ENCODE measurements around the gene TANGO2. TPM values are rescaled to one million over a fixed set of nuclear protein-coding genes. Genes with fewer than 3 reads are reported as not detected.

Gene TANGO2
- total RNA-seq, 2 experiments from 2014 or later: 40.7 to 41.2 TPM

GRCh38 chr22:20080445-20080775, 59.5 kb downstream of the TANGO2 start:
- Mint-ChIP-seq H3K27me3 (no peaks in the 10 kb centered on the region), H3K27ac (peak overlapping the region; percentile 84), H3K9me3 (no peaks in the 10 kb centered on the region), H3K4me3 (peak overlapping the region; percentile 90), H3K36me3 (no peaks in the 10 kb centered on the region), H3K4me1 (peaks cover 32% of the 10 kb centered on the region)
- POLR2A ChIA-PET: no interaction called here
- DNase-seq: peak; percentile 81
- ATAC-seq (ENCODE audit: low read depth): peak; percentile 68

GRCh38 chr22:20080776-20081654, 60.1 kb downstream of the TANGO2 start:
- peak overlapping the region; percentile 90 for H3K4me3 Mint-ChIP-seq
- DNase-seq (no peak), ATAC-seq (ENCODE audit: low read depth) (no peak)
- no peaks in the 10 kb centered on the region for H3K27me3 Mint-ChIP-seq
- peak overlapping the region; percentile 84 for H3K27ac Mint-ChIP-seq
- POLR2A ChIA-PET: interaction anchor here (0.9 kb wide), 1 partner anchor 50 kb away, joined by 3 read pairs; no protein-coding TSS in a partner anchor
- peaks cover 32% of the 10 kb centered on the region for H3K4me1 Mint-ChIP-seq
- peaks cover under 1% of the 10 kb centered on the region for H3K36me3 Mint-ChIP-seq
- no peaks in the 10 kb centered on the region for H3K9me3 Mint-ChIP-seq

DNA sequence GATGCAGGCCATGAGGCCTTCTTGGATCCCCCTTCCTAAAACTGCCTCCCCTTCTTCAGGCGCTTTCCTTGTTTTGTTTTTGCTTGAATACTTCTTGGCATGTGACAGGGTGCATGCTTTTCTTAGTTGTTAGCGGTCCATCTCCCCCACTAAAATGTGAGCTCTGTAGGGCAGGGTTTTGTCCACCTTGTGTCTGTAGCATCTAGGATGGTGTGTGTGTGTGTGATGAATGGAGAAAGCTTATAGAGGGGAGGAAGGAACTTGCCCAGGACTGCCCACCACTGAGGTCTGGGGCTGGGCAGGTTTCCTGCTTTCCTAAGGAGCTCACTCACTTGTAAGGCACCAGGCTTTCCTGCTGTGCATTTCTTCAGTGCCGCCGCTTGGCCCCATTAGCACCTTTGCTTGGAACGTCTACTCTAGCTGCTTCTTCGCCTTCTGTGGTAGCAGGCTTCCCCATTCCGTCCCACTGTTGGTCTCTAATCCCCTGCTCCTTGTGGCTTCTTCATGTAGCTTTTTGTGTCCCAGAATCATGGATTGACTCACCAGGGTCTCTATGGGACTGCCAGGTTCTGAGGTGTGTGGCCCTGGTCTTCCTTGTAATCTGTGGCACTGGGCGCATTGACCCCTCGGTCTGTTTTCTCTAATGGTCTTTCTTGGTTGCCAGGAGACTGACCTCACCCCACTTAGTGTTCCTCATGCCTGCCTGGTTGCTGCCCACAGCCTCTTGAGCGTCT, 62.4 kb downstream of the TANGO2 start:
- Mint-ChIP-seq H3K9me3 (no peaks in the 10 kb centered on the region), H3K36me3 (peaks cover 14% of the 10 kb centered on the region), H3K27ac (peak overlapping the region; percentile 7), H3K4me1 (peaks cover 38% of the 10 kb centered on the region), H3K4me3 (peak overlapping the region; percentile 30), H3K27me3 (no peaks in the 10 kb centered on the region)
- POLR2A ChIA-PET: interaction anchor here (1.3 kb wide), 1 partner anchor 29 kb away, joined by 3 read pairs; no protein-coding TSS in a partner anchor
- no peak for ATAC-seq (ENCODE audit: low read depth)
- DNase-seq: no peak

DNA sequence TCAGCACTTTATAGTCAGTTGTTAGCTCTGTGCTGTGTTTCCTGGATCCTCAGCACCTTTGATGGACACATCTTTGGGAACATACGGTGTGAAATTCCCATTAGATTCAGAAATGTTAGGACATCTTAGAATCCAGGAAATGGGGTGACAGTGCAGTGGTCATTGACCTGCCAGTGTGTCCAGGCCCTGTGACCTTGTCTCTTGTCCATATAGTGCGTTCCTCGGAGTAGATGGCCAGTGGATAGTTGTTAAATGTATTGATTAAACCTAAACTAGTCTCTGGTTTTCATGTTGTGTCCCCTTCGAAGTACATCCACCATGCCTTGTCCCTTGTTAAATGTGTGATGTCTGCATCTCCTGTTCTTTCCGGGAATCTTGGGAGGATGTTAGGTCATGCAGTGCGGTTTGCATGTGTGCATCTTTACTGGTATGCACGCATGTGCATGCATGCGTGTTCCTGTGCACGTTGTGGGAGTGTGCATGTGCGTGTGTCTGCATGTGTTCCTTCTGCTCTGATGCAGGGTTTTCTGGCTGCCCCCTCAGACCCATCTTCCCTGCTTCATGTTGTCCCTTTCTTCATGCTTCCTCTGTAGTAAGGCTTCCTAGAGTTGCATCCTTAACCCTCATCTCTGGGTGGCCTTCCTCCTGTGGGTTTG, 63.1 kb downstream of the TANGO2 start:
- Mint-ChIP-seq H3K36me3 (peaks cover 15% of the 10 kb centered on the region), H3K4me3 (no peak overlapping the region), H3K9me3 (no peaks in the 10 kb centered on the region), H3K27ac (peak overlapping the region; percentile 17), H3K27me3 (no peaks in the 10 kb centered on the region), H3K4me1 (peaks cover 38% of the 10 kb centered on the region)
- POLR2A ChIA-PET: no interaction called here
- ATAC-seq (ENCODE audit: low read depth) (no peak), DNase-seq (no peak)

DNA sequence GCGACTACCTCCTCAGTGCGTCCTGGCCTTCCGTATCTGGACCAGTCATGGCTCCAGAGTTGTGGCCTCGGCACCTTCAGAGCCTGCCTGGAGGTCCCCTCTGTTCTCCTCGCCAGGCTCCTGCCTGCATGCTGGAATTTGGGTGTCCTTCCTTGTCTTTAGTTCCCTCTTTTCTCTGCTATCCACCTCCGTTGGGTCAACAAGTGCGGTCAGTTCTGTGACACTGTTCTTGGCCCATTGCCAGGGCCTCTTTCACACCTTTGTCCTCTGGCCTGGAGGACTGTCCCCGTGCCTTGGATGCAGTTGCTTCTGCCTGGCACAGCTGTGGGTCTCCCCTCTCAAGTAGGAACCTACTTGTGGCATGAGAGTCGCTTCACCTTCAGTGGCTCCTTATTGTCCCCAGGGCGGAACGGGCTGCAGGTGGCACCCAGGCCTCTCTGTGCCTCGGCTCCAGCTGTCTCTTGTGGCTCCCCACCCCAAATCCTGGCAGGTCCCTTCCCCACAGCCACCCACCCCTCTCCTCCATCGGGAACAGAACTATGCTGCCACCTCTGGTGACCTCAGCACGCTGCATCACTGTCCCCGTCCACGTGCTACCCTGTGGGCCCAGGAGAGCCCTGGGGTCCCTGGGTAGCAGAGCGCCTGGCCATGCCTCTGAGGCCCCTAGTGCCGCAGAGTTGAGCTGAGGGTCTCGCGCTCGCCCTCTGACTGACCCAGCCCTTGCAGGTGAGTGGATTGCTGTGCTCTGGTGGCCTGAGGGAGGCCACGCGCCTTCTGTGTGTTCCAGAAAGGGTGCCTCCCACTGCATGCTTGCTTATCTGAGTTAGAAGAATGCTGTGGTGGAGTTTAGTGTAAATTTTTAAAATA, 63.9 kb downstream of the TANGO2 start:
- DNase-seq (no peak), ATAC-seq (ENCODE audit: low read depth) (no peak)
- H3K27me3 Mint-ChIP-seq: no peaks in the 10 kb centered on the region
- POLR2A ChIA-PET: no interaction called here
- peaks cover 20% of the 10 kb centered on the region for H3K36me3 Mint-ChIP-seq
- H3K27ac Mint-ChIP-seq: peak overlapping the region; percentile 17
- no peaks in the 10 kb centered on the region for H3K9me3 Mint-ChIP-seq
- H3K4me1 Mint-ChIP-seq: peaks cover 40% of the 10 kb centered on the region
- no peak overlapping the region for H3K4me3 Mint-ChIP-seq

DNA sequence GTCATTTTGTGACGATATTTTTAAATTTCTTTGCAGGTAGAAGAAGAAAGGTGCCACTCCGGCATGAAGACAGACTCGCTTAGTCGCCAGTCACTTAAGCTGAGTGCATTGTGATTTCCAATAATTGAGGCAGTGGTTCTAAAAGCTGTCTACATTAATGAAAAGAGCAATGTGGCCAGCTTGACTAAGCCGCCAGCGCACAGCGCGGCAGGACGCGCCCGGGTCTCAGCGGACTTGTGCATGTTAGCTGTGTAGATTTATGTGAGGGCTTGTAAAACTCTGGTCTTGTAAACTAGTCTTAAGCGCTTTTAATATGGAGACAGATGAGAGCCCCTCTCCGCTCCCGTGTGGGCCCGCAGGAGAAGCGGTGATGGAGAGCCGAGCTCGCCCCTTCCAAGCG, 64.7 kb downstream of the TANGO2 start:
- DNase-seq (no peak), ATAC-seq (ENCODE audit: low read depth) (no peak)
- H3K27ac Mint-ChIP-seq: no peak overlapping the region
- POLR2A ChIA-PET: interaction anchor here (2.0 kb wide), 1 partner anchor 15 kb away, joined by 5 read pairs; no protein-coding TSS in a partner anchor
- H3K4me3 Mint-ChIP-seq: no peak overlapping the region
- no peaks in the 10 kb centered on the region for H3K27me3 Mint-ChIP-seq
- peaks cover 44% of the 10 kb centered on the region for H3K4me1 Mint-ChIP-seq
- H3K9me3 Mint-ChIP-seq: no peaks in the 10 kb centered on the region
- peaks cover 24% of the 10 kb centered on the region for H3K36me3 Mint-ChIP-seq

DNA sequence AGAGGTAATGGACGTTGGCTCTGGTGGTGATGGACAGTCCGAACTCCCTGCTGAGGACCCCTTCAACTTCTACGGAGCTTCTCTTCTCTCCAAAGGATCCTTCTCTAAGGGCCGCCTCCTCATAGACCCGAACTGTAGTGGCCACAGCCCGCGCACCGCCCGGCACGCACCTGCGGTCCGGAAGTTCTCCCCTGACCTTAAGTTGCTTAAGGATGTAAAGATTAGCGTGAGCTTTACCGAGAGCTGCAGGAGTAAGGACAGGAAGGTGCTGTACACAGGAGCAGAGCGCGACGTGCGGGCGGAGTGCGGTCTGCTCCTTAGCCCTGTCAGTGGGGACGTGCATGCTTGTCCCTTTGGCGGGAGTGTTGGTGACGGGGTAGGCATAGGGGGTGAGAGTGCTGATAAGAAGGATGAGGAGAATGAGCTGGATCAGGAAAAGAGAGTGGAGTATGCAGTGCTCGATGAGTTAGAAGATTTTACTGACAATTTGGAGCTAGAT, 65.2 kb downstream of the TANGO2 start:
- peaks cover 27% of the 10 kb centered on the region for H3K36me3 Mint-ChIP-seq
- no peak overlapping the region for H3K27ac Mint-ChIP-seq
- H3K9me3 Mint-ChIP-seq: no peaks in the 10 kb centered on the region
- no peak for ATAC-seq (ENCODE audit: low read depth)
- POLR2A ChIA-PET: interaction anchor here (2.0 kb wide), 1 partner anchor 15 kb away, joined by 5 read pairs; no protein-coding TSS in a partner anchor
- no peak for DNase-seq
- no peak overlapping the region for H3K4me3 Mint-ChIP-seq
- H3K4me1 Mint-ChIP-seq: peaks cover 44% of the 10 kb centered on the region
- no peaks in the 10 kb centered on the region for H3K27me3 Mint-ChIP-seq

DNA sequence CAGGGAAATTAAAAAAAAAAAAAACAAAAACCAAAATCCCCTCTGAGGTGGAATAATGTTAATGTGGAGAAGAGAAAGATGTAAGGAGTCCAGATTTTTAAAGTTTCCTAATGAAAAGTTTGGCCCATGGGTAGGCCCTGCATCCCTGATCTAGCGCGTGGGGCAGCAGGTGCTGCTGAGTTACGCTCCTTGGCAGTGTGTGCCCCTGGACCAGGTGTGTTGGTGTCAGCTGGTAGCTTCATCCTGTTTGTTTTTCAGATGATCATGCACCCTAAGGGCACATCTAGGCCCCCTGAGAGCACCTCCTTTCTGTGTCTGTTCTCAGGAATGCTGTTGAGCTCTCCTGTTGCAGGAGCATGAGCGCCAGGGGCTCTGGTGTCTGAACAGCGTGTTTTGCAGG, 65.9 kb downstream of the TANGO2 start:
- Mint-ChIP-seq H3K36me3 (peaks cover 30% of the 10 kb centered on the region), H3K9me3 (no peaks in the 10 kb centered on the region), H3K27ac (no peak overlapping the region), H3K4me1 (peaks cover 42% of the 10 kb centered on the region), H3K4me3 (no peak overlapping the region), H3K27me3 (no peaks in the 10 kb centered on the region)
- ATAC-seq (ENCODE audit: low read depth) (no peak), DNase-seq (no peak)
- POLR2A ChIA-PET: interaction anchor here (2.0 kb wide), 1 partner anchor 14 kb away, joined by 5 read pairs; no protein-coding TSS in a partner anchor

DNA sequence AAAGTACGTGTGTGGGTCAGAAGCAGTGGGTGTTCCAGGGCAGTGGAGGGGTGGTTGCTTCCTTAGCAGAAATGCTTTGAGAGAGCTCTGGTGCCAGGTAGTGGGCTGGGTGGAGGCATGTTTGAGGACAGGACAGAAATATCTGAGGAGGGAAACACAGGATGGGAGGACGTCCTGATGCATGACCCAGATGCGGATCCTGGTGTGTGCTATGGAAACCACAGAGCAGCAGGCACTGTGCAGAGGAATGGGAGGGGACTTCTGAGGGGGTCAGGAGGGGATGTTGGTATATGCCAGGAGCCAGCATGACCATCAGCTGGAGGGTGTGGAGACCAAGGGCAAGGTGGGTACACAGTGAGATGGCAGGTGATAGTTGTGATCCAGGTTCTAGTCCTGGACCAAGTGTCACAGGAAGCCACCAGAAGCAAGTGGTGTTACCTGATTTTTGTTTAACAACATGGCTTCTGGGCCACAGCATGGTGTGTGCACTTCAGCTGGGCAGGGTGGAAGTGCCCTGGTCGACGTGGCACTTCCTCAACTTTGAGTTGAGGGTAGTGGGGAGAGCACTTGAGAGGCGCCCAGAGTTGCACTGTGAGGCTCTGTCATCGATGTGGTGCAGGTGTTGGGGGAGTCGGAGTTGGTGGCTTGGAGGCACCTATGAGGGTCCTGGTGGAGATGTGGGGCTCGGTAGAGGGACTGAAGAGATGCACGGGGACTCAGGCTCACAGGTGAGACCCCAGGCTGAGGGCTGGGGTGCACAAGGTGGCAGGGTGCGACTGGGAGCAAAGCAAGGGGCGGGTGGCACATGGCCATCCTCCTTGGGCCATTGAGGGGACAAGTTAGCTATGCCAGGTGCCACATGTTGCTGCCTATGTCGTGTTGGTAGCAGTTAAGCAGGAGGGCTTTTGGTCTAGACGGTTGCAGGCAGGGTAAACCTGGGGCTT, 66.7 kb downstream of the TANGO2 start:
- H3K27ac Mint-ChIP-seq: peak overlapping the region; percentile 35
- H3K36me3 Mint-ChIP-seq: peaks cover 32% of the 10 kb centered on the region
- no peak for DNase-seq
- H3K9me3 Mint-ChIP-seq: no peaks in the 10 kb centered on the region
- no peak overlapping the region for H3K4me3 Mint-ChIP-seq
- POLR2A ChIA-PET: interaction anchor here (0.5 to 2.0 kb wide), 2 partner anchors 13 to 68 kb away, joined by 3 to 5 read pairs; no protein-coding TSS in a partner anchor
- H3K27me3 Mint-ChIP-seq: no peaks in the 10 kb centered on the region
- peaks cover 39% of the 10 kb centered on the region for H3K4me1 Mint-ChIP-seq
- no peak for ATAC-seq (ENCODE audit: low read depth)

DNA sequence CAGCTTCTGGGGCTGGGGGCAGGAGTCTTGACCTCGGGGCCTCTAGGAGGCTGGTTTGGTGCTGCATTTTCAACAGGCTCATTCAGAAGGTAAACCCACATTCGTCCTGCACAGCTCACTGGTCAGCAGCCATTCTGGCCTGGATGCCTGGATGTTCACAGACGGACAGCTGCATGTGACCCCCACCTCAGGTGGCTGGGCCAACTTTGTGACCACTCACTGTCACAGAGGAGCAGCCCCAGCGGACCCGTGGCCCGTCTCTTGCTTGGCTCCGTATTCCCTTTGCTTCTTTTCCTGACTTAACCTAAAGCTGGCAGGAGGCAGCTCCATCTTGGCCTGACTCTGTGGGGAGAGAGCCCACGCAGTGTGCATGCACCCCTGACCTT, 67.3 kb downstream of the TANGO2 start:
- no peaks in the 10 kb centered on the region for H3K27me3 Mint-ChIP-seq
- POLR2A ChIA-PET: interaction anchor here (0.5 kb wide), 1 partner anchor 68 kb away, joined by 3 read pairs; no protein-coding TSS in a partner anchor
- H3K36me3 Mint-ChIP-seq: peaks cover 32% of the 10 kb centered on the region
- no peak overlapping the region for H3K4me3 Mint-ChIP-seq
- ATAC-seq (ENCODE audit: low read depth) (no peak), DNase-seq (no peak)
- H3K27ac Mint-ChIP-seq: no peak overlapping the region
- H3K4me1 Mint-ChIP-seq: peaks cover 32% of the 10 kb centered on the region
- H3K9me3 Mint-ChIP-seq: no peaks in the 10 kb centered on the region

- POLR2A ChIA-PET: no interaction called here
- no peak for ATAC-seq (ENCODE audit: low read depth)
- Mint-ChIP-seq H3K36me3 (peaks cover 42% of the 10 kb centered on the region), H3K4me1 (peaks cover 26% of the 10 kb centered on the region), H3K27ac (peak overlapping the region; percentile 23), H3K9me3 (no peaks in the 10 kb centered on the region), H3K4me3 (no peak overlapping the region), H3K27me3 (no peaks in the 10 kb centered on the region)
- DNase-seq: no peak
These were observed 68.5 kb downstream of the TANGO2 start for GRCh38 chr22:20089226-20089976.

All from activated naive CD8-positive, alpha-beta T cell treated with anti-CD3 and anti-CD28 coated beads, Interleukin-2, amount 10 ng/mL, durations not matched to agents 7 days and 5 days (primary cell).